ENCODE results near the gene RSRC1.

DNA sequence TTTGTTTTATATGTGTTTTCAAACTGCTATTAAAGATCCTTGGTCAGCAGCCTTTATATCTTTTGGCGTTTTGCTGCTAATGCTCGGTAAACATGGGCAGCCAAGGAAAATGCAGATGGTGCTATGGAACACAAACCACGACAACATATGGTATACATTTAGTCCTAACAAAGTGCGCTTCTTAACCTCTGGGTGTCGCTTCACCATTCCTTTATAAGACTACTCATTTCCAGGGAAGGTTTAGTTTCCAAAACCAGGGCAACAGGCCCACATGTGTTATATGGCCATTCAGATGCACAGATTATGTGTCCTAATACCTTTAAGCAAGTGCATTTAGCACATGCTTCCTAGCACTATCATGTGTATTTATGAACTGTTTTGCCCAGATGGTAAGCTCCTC, 18.4 kb upstream of the RSRC1 start:
- TF ChIP-seq, protein P1, sequence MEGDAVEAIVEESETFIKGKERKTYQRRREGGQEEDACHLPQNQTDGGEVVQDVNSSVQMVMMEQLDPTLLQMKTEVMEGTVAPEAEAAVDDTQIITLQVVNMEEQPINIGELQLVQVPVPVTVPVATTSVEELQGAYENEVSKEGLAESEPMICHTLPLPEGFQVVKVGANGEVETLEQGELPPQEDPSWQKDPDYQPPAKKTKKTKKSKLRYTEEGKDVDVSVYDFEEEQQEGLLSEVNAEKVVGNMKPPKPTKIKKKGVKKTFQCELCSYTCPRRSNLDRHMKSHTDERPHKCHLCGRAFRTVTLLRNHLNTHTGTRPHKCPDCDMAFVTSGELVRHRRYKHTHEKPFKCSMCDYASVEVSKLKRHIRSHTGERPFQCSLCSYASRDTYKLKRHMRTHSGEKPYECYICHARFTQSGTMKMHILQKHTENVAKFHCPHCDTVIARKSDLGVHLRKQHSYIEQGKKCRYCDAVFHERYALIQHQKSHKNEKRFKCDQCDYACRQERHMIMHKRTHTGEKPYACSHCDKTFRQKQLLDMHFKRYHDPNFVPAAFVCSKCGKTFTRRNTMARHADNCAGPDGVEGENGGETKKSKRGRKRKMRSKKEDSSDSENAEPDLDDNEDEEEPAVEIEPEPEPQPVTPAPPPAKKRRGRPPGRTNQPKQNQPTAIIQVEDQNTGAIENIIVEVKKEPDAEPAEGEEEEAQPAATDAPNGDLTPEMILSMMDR (conservative IDR thresholded peaks at IDR 0.05) = peak; percentile 30; the same call in 1 of the 2 replicates
- no peak for TF ChIP-seq EZH2 (IDR thresholded peaks at IDR 0.05; ENCODE audit: low read depth)

All from PC-9 (cell line).